ENCODE data around the gene NFATC1.

DNA sequence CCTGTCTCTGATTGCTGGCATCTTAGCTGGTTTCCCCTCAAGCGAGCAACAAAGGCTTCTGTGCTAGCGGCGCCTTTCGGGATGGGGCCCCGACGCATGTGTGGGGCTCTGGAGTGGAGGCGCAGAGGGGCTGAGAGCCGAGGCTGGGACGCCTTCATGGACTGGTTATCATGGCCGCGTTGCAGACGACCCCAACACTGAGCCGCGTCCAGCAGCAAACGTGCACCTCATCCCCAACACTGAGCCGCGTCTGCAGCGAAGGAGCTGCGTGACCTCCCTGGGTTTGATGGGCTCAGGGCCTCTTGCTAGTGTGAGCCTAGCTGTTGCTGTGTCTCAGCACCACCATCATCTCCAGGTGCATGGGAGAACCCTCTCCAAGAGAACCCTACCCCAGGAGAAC lies 160.2 kb downstream of the NFATC1 start:
- TF ChIP-seq, protein P1, sequence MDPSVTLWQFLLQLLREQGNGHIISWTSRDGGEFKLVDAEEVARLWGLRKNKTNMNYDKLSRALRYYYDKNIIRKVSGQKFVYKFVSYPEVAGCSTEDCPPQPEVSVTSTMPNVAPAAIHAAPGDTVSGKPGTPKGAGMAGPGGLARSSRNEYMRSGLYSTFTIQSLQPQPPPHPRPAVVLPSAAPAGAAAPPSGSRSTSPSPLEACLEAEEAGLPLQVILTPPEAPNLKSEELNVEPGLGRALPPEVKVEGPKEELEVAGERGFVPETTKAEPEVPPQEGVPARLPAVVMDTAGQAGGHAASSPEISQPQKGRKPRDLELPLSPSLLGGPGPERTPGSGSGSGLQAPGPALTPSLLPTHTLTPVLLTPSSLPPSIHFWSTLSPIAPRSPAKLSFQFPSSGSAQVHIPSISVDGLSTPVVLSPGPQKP (IDR thresholded peaks at IDR 0.05; ENCODE audit: low read depth, low read length), result no peak
- TF ChIP-seq, protein P2, sequence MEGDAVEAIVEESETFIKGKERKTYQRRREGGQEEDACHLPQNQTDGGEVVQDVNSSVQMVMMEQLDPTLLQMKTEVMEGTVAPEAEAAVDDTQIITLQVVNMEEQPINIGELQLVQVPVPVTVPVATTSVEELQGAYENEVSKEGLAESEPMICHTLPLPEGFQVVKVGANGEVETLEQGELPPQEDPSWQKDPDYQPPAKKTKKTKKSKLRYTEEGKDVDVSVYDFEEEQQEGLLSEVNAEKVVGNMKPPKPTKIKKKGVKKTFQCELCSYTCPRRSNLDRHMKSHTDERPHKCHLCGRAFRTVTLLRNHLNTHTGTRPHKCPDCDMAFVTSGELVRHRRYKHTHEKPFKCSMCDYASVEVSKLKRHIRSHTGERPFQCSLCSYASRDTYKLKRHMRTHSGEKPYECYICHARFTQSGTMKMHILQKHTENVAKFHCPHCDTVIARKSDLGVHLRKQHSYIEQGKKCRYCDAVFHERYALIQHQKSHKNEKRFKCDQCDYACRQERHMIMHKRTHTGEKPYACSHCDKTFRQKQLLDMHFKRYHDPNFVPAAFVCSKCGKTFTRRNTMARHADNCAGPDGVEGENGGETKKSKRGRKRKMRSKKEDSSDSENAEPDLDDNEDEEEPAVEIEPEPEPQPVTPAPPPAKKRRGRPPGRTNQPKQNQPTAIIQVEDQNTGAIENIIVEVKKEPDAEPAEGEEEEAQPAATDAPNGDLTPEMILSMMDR (IDR thresholded peaks at IDR 0.05), result no peak
- no peak for TF ChIP-seq ZC3H11A (IDR thresholded peaks at IDR 0.05)
- TF ChIP-seq, protein P3, sequence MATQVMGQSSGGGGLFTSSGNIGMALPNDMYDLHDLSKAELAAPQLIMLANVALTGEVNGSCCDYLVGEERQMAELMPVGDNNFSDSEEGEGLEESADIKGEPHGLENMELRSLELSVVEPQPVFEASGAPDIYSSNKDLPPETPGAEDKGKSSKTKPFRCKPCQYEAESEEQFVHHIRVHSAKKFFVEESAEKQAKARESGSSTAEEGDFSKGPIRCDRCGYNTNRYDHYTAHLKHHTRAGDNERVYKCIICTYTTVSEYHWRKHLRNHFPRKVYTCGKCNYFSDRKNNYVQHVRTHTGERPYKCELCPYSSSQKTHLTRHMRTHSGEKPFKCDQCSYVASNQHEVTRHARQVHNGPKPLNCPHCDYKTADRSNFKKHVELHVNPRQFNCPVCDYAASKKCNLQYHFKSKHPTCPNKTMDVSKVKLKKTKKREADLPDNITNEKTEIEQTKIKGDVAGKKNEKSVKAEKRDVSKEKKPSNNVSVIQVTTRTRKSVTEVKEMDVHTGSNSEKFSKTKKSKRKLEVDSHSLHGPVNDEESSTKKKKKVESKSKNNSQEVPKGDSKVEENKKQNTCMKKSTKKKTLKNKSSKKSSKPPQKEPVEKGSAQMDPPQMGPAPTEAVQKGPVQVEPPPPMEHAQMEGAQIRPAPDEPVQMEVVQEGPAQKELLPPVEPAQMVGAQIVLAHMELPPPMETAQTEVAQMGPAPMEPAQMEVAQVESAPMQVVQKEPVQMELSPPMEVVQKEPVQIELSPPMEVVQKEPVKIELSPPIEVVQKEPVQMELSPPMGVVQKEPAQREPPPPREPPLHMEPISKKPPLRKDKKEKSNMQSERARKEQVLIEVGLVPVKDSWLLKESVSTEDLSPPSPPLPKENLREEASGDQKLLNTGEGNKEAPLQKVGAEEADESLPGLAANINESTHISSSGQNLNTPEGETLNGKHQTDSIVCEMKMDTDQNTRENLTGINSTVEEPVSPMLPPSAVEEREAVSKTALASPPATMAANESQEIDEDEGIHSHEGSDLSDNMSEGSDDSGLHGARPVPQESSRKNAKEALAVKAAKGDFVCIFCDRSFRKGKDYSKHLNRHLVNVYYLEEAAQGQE (IDR thresholded peaks at IDR 0.05), result no peak
- TF ChIP-seq, protein P4, sequence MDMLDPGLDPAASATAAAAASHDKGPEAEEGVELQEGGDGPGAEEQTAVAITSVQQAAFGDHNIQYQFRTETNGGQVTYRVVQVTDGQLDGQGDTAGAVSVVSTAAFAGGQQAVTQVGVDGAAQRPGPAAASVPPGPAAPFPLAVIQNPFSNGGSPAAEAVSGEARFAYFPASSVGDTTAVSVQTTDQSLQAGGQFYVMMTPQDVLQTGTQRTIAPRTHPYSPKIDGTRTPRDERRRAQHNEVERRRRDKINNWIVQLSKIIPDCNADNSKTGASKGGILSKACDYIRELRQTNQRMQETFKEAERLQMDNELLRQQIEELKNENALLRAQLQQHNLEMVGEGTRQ (IDR thresholded peaks at IDR 0.05), result no peak
- TF ChIP-seq MYC (IDR thresholded peaks at IDR 0.05; ENCODE audit: borderline replicate concordance, low read length), result no peak
- no peak for TF ChIP-seq POLR2A (IDR thresholded peaks at IDR 0.05; ENCODE audit: low read length)
- TF ChIP-seq, protein P5, sequence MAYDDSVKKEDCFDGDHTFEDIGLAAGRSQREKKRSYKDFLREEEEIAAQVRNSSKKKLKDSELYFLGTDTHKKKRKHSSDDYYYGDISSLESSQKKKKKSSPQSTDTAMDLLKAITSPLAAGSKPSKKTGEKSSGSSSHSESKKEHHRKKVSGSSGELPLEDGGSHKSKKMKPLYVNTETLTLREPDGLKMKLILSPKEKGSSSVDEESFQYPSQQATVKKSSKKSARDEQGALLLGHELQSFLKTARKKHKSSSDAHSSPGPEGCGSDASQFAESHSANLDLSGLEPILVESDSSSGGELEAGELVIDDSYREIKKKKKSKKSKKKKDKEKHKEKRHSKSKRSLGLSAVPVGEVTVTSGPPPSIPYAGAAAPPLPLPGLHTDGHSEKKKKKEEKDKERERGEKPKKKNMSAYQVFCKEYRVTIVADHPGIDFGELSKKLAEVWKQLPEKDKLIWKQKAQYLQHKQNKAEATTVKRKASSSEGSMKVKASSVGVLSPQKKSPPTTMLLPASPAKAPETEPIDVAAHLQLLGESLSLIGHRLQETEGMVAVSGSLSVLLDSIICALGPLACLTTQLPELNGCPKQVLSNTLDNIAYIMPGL (CRISPR knock-in tag; IDR thresholded peaks at IDR 0.05; ENCODE audit: borderline replicate concordance), result no peak
